Tibial nerve (tissue), 4 donors: ENCODE results near the gene ITGB3BP. TPM values are rescaled to one million over a fixed set of nuclear protein-coding genes. Genes with fewer than 3 reads are reported as not detected.
"Not testable (repeated sequence)": the region's sequence is repeated elsewhere in the genome, so short reads cannot be mapped to it uniquely, and the experiment has no call there.

ENCODE experiments used
- DNase-seq, 2 donors: peaks; one replicate each; pipeline ENCODE4 v3.0.0-alpha.2; 2019; ENCODE audit warnings: low spot score in 2 of 2
- H3K27ac ChIP-seq, 4 donors: fragments of 200-600 bp; sonication (generic) in 3 of 4; one replicate each; pipeline ENCODE4 v1.5.1; 2017 to 2019; ENCODE audit warnings: mild to moderate bottlenecking in 1 of 4
- H3K27me3 ChIP-seq, 2 donors: fragments of 200-600 bp; sonication (generic) in 1 of 2; one replicate each; pipeline versions ENCODE4 v1.5.1 to v1.6.0; 2017 to 2019
- H3K36me3 ChIP-seq, 3 donors: fragments of 200-600 bp; sonication (generic); one replicate each; pipeline ENCODE4 v1.5.1; 2018 to 2019
- H3K4me1 ChIP-seq, 4 donors: fragments of 200-600 bp; sonication (generic) in 3 of 4; one replicate each; pipeline ENCODE4 v1.5.1; 2017 to 2019
- H3K4me3 ChIP-seq, 4 donors: fragments of 200-600 bp; sonication (generic) in 3 of 4; one replicate each; pipeline ENCODE4 v1.5.1; 2017 to 2019; ENCODE audit warnings: mild to moderate bottlenecking in 1 of 4, moderate library complexity in 1 of 4
- H3K9me3 ChIP-seq, 4 donors: fragments of 200-600 bp; sonication (generic) in 3 of 4; one replicate each; pipeline ENCODE4 v1.5.1; 2017 to 2019
- EP300 ChIP-seq, 2 donors: sonication (generic); formaldehyde crosslinking; IDR thresholded peaks; one replicate each; pipeline ENCODE4 v1.6.1; 2017; ENCODE audit warnings: antibody characterized with exemption in 2 of 2, mild to moderate bottlenecking in 1 of 2
- POLR2A ChIP-seq, 2 donors: fragments of 450-650 bp; IDR thresholded peaks; one replicate each; pipeline ENCODE4 v1.6.1; 2017; ENCODE audit warnings: antibody characterized with exemption in 2 of 2, mild to moderate bottlenecking in 2 of 2, moderate library complexity in 2 of 2
- WGBS, 2 donors: methylation state at CpG; one replicate each; pipeline ENCODE4 v1.1.5; 2018; 5-methylcytosine and 5-hydroxymethylcytosine counted together
- total RNA-seq, 4 donors: library from RNA; depleted of rRNA; stranded (reverse); fragments of >200 nt; gene quantifications; one replicate each; pipeline ENCODE4 v1.1.0, GENCODE V29; 2016
- TF ChIP-seq, protein P1 (sequence below), 5 experiments: fragments of 200-600 bp in 3 of 5; fragments of 450-650 bp in 2 of 5; sonication (generic) in 3 of 5; IDR thresholded peaks; one replicate each; pipeline ENCODE4 v1.5.1; 2016 to 2019; ENCODE audit warnings: antibody characterized with exemption in 5 of 5, mild to moderate bottlenecking in 3 of 5, moderate library complexity in 2 of 5

The ITGB3BP gene, protein sequence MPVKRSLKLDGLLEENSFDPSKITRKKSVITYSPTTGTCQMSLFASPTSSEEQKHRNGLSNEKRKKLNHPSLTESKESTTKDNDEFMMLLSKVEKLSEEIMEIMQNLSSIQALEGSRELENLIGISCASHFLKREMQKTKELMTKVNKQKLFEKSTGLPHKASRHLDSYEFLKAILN
- total RNA-seq = 10 to 100 TPM; 11.5 to 38.0 (median 18.7) TPM

DNA sequence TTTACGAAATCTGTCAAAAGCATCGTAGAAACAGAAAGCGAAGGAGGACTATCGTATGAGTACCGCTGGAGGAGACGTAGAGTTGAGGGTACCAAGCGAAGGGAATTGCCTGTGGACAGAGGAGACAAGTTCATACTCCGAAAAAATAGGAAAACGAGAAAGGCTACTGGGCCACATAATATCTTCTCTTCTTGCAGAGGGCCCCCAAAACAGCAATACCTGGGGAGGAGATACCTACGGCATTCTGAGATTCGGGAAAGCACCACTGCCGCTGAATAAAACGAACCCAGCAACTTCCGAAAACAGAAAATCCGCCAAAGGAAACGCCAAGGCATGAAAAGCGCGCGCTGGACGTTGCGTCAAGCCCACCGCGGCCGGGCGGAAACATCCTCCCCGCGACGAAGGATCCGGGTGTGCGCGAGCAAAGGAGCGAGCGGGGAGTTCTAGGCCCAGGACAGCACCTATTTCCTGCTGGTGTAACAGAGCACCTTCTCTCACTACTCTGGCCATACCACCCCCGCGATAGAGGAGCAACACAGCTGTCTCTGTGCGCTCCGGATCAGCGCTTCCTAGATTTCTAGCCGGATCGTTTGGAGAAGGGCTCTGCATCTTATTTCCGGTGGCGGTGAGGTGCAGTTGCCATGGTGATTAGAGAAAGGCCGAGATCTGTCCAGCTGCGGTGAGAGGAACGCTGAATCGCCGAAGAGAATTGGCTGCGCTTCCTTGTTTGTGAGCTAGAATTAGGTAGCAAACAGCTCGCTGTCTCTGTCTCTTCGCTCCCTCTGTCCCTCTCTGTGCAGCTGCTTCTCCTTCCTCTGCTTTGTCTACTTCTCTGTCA, at the start of gene ITGB3BP, which contains the start of gene EFCAB7:
Gene ITGB3BP (minus strand): TSS at position 335 of the 838 bp plus-strand sequence. CDS start 92 bp downstream, at position 243.
Gene EFCAB7 (plus strand): TSS at position 635 of the 838 bp plus-strand sequence. CDS start 2,048 bp downstream, outside the sequence.
- peak within 1 kb of the TSS; percentile 44 to 82 (median 54) for H3K4me3 ChIP-seq
- peak; percentile 59 to 79 for DNase-seq
- H3K27me3 ChIP-seq = no peaks in the 10 kb centered on the region
- 0 to 1% methylated on average over 49 of the region's 50 CpGs for WGBS, 2 donors
- TF ChIP-seq, protein P1, sequence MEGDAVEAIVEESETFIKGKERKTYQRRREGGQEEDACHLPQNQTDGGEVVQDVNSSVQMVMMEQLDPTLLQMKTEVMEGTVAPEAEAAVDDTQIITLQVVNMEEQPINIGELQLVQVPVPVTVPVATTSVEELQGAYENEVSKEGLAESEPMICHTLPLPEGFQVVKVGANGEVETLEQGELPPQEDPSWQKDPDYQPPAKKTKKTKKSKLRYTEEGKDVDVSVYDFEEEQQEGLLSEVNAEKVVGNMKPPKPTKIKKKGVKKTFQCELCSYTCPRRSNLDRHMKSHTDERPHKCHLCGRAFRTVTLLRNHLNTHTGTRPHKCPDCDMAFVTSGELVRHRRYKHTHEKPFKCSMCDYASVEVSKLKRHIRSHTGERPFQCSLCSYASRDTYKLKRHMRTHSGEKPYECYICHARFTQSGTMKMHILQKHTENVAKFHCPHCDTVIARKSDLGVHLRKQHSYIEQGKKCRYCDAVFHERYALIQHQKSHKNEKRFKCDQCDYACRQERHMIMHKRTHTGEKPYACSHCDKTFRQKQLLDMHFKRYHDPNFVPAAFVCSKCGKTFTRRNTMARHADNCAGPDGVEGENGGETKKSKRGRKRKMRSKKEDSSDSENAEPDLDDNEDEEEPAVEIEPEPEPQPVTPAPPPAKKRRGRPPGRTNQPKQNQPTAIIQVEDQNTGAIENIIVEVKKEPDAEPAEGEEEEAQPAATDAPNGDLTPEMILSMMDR (IDR thresholded peaks at IDR 0.05) = peak in 2 of 5 experiments; percentile 33 to 42
- TF ChIP-seq EP300 (IDR thresholded peaks at IDR 0.05) (peak; percentile 70 to 88), POLR2A (IDR thresholded peaks at IDR 0.05) (peak in 1 of 2 donors; percentile 30)
- H3K36me3 ChIP-seq = peaks cover 0 to 8% (median 0%) of the 10 kb centered on the region in 3 donors
- no peaks in the 10 kb centered on the region for H3K9me3 ChIP-seq
- H3K27ac ChIP-seq = peak within 1 kb of the TSS; percentile 69 to 93 (median 86)
- peaks cover 0 to 23% (median 15%) of the 10 kb centered on the region in 4 donors for H3K4me1 ChIP-seq

DNA sequence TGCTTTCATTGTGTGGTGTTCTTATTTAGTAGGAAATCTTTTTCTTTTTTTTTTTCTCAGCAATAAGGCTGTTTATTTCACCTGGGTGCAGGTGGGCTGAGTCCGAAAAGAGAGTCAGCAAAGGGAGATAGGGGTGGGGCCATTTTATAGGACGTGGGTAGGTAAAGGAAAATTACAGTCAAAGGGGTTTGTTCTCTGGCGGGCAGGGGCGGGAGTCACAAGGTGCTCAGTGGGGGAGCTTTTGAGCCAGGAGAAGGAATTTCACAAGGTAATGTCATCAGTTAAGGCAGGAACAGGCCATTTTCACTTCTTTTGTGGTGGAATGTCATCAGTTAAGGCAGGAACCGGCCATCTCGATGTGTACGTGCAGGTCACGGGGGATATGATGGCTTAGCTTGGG, 49.7 kb upstream of the ITGB3BP start:
- H3K9me3 ChIP-seq, DNase-seq, H3K27me3 ChIP-seq, H3K4me1 ChIP-seq, H3K4me3 ChIP-seq, H3K36me3 ChIP-seq, H3K27ac ChIP-seq: not testable (repeated sequence)
- WGBS, 2 donors = 88 to 90% methylated on average over 8 of the region's 8 CpGs

DNA sequence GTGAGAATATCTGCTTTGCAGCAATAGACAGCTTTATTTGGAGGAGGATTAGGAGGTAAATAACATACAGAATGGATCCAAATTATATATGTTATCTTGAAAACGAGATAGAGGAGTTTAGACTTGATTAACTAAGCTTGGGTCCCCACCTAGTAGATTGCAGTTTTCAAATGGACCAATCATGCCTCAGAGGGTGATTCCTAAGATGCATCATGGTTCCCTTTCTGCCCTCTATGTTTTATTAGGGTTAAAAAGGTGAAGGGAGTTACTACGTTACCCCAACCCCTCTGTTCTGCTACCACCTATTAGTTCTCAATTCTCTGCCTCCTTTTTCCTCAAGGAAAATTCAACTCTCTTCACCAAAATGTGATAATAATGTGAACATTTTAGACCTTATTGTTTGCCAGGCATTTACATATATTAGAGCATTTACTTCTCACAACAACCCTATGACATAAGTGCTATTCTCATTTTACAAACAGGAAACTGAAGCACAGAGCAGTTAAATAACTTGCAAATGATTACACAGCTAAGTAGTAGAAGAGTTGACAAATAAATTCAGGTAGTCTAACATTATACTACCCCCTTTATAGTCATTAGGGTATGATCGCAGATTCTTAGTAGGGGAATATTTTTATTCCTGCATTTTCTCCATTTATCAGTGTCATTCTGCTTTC, 46.8 kb upstream of the ITGB3BP start:
- Histone ChIP-seq H3K4me1 (no peaks in the 10 kb centered on the region), H3K4me3 (no peak overlapping the region), H3K27me3 (no peaks in the 10 kb centered on the region), H3K36me3 (peaks cover 0 to 11% (median 0%) of the 10 kb centered on the region in 3 donors), H3K27ac (no peak overlapping the region), H3K9me3 (no peaks in the 10 kb centered on the region)
- 85 to 91% methylated on average over 3 of the region's 3 CpGs for WGBS, 2 donors
- TF ChIP-seq, protein P1 (IDR thresholded peaks at IDR 0.05) = no peak
- no peak for TF ChIP-seq POLR2A (IDR thresholded peaks at IDR 0.05)
- no peak for TF ChIP-seq EP300 (IDR thresholded peaks at IDR 0.05)
- DNase-seq = no peak

DNA sequence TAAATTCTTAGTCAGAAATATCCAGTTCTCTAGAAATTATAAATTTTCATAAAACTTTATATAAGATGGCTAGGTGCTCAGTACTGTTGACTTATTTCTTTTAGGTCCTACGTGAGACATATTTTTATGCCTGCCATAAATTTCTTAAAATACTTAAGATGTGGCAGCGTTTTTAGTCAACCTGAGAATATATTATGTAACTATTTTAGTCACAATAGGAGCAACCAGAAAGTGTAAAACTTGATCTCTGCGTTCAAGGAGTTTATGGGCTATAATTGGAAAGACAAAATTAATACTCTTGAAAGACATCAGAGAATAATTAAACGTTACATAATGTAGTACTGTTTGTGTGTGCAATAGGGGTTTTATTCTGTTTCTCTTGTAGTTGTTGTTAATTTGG, 46.0 kb upstream of the ITGB3BP start:
- no peak for TF ChIP-seq POLR2A (IDR thresholded peaks at IDR 0.05)
- TF ChIP-seq, protein P1 (IDR thresholded peaks at IDR 0.05) = no peak
- TF ChIP-seq EP300 (IDR thresholded peaks at IDR 0.05) = no peak
- Histone ChIP-seq H3K4me3 (no peak overlapping the region), H3K36me3 (peaks cover 0 to 17% (median 0%) of the 10 kb centered on the region in 3 donors), H3K4me1 (no peaks in the 10 kb centered on the region), H3K27me3 (no peaks in the 10 kb centered on the region), H3K9me3 (no peaks in the 10 kb centered on the region), H3K27ac (no peak overlapping the region)
- 84 to 85% methylated on average over 4 of the region's 4 CpGs for WGBS, 2 donors
- DNase-seq = no peak

DNA sequence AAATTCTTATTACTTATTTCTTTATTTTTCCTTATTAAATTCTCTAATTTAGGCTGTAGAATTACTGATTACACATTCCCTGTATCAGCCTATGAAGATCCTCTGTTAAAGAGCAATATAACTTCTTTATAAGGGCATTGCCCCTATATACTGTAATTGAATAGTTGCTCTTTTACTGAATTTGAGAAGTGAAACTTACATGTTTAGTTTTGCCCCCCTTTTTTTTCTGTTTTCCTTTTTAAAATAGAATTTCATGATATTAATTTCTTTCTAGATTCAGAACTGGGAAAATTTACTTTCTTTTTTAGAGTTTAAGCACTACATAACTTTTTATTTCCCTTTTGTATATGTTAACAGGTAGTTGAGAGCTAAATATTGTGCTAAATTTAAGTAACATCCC, 40.7 kb upstream of the ITGB3BP start:
- H3K27ac ChIP-seq = no peak overlapping the region
- no peaks in the 10 kb centered on the region for H3K9me3 ChIP-seq
- H3K4me1 ChIP-seq = no peaks in the 10 kb centered on the region
- no peak for TF ChIP-seq POLR2A (IDR thresholded peaks at IDR 0.05)
- TF ChIP-seq, protein P1 (IDR thresholded peaks at IDR 0.05) = no peak
- TF ChIP-seq EP300 (IDR thresholded peaks at IDR 0.05) = no peak
- peaks cover 0 to 30% (median 0%) of the 10 kb centered on the region in 3 donors for H3K36me3 ChIP-seq
- H3K27me3 ChIP-seq = no peaks in the 10 kb centered on the region
- H3K4me3 ChIP-seq = no peak overlapping the region
- no peak for DNase-seq
